ENCODE data around the gene HSPA1L.
"Not testable (repeated sequence)": the region's sequence is repeated elsewhere in the genome, so short reads cannot be mapped to it uniquely, and the experiment has no call there.

Gene HSPA1L

DNA sequence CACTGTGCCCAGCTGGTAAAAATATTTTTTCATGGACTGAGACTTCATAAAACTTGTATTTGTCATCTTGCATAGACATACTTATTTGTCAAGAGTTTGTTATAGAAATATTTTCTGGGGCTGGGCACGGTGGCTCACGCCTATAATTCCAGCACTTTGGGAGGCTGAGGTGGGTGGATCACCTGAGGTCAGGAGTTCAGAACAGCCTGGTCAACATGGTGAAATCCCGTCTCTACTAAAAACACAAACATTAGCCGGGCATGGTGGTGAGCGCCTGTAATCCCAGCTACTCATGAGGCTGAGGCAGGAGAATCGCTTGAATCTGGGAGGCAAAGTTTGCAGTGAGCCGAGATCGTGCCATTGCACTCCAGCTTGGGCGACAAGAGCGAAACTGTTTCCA lies 6.5 kb downstream of the HSPA1L start:
- not testable (repeated sequence) for H3K4me3 Mint-ChIP-seq, H3K27me3 Mint-ChIP-seq, DNase-seq, H3K9me3 Mint-ChIP-seq, H3K27ac Mint-ChIP-seq
- Mint-ChIP-seq H3K36me3 (ENCODE audit: low read depth) (peaks cover 39% of the 10 kb centered on the region), H3K4me1 (ENCODE audit: low read depth) (peaks cover 44% of the 10 kb centered on the region)

- Mint-ChIP-seq H3K27me3 (no peaks in the 10 kb centered on the region), H3K36me3 (ENCODE audit: low read depth) (peaks cover 54% of the 10 kb centered on the region)
Measured at GRCh38 chr6:31806470-31807272, 8.4 kb downstream of the HSPA1L start, which contains the start of gene LSM2. TSS of gene LSM2 (minus strand) at chr6:31806966. CDS start at chr6:31806757, 209 bp downstream.

GRCh38 chr6:31805939-31806469 lies 9.1 kb downstream of the HSPA1L start:
- Mint-ChIP-seq H3K36me3 (ENCODE audit: low read depth) (peaks cover 56% of the 10 kb centered on the region), H3K4me3 (peak overlapping the region; percentile 93), H3K27me3 (no peaks in the 10 kb centered on the region), H3K9me3 (no peaks in the 10 kb centered on the region), H3K4me1 (ENCODE audit: low read depth) (peaks cover 29% of the 10 kb centered on the region), H3K27ac (peak overlapping the region; percentile 98)
- no peak for DNase-seq

More at GRCh38 chr6:31806470-31807272, 8.4 kb downstream of the HSPA1L start, which contains the start of gene LSM2:
- H3K27ac Mint-ChIP-seq: peak within 1 kb of the TSS; percentile 98
- H3K9me3 Mint-ChIP-seq: no peaks in the 10 kb centered on the region
- peaks cover 32% of the 10 kb centered on the region for H3K4me1 Mint-ChIP-seq (ENCODE audit: low read depth)
- peak within 1 kb of the TSS; percentile 93 for H3K4me3 Mint-ChIP-seq
- peak; percentile 96 for DNase-seq

- DNase-seq, H3K4me3 Mint-ChIP-seq, H3K27me3 Mint-ChIP-seq, H3K9me3 Mint-ChIP-seq, H3K27ac Mint-ChIP-seq: not testable (repeated sequence)
- peaks cover 80% of the 10 kb centered on the region for H3K36me3 Mint-ChIP-seq (ENCODE audit: low read depth)
- peaks cover 44% of the 10 kb centered on the region for H3K4me1 Mint-ChIP-seq (ENCODE audit: low read depth)
Measured at GRCh38 chr6:31801031-31801927, 13.8 kb downstream of the HSPA1L start.

- H3K27me3 Mint-ChIP-seq: no peaks in the 10 kb centered on the region
- no peak overlapping the region for H3K4me3 Mint-ChIP-seq
- H3K4me1 Mint-ChIP-seq (ENCODE audit: low read depth): peaks cover 37% of the 10 kb centered on the region
- no peak overlapping the region for H3K27ac Mint-ChIP-seq
- no peaks in the 10 kb centered on the region for H3K9me3 Mint-ChIP-seq
- no peak for DNase-seq
- peaks cover 72% of the 10 kb centered on the region for H3K36me3 Mint-ChIP-seq (ENCODE audit: low read depth)
Measured at GRCh38 chr6:31799781-31800180, 15.3 kb downstream of the HSPA1L start.

DNA sequence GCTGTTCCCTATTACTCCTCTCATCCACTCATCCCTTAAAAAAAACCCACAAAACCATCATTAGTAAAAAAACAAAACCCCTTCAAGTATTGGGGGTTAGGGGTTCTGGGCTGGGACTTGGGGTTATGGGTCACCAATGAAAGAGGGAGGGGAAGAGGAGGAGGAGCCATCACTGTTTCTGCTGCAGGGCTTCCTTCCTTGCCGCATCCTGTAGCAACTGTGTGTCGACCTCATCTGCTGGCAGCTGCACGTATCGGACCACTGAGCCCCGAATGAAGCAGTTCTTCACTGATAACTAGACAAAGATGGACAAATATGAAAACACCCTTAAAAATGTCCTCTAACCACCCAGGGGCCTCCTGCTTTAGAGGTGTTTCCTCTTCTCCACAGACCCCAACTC lies 17.5 kb downstream of the HSPA1L start:
- H3K36me3 Mint-ChIP-seq (ENCODE audit: low read depth): peaks cover 71% of the 10 kb centered on the region
- no peak overlapping the region for H3K4me3 Mint-ChIP-seq
- H3K9me3 Mint-ChIP-seq: no peaks in the 10 kb centered on the region
- no peak for DNase-seq
- H3K27me3 Mint-ChIP-seq: no peaks in the 10 kb centered on the region
- peaks cover 41% of the 10 kb centered on the region for H3K4me1 Mint-ChIP-seq (ENCODE audit: low read depth)
- peak overlapping the region; percentile 92 for H3K27ac Mint-ChIP-seq

GRCh38 chr6:31796993-31797385 lies 18.1 kb downstream of the HSPA1L start:
- H3K36me3 Mint-ChIP-seq (ENCODE audit: low read depth): peaks cover 73% of the 10 kb centered on the region
- H3K27ac Mint-ChIP-seq: peak overlapping the region; percentile 92
- no peak for DNase-seq
- no peak overlapping the region for H3K4me3 Mint-ChIP-seq
- no peaks in the 10 kb centered on the region for H3K27me3 Mint-ChIP-seq
- H3K9me3 Mint-ChIP-seq: no peaks in the 10 kb centered on the region
- H3K4me1 Mint-ChIP-seq (ENCODE audit: low read depth): peaks cover 47% of the 10 kb centered on the region

DNA sequence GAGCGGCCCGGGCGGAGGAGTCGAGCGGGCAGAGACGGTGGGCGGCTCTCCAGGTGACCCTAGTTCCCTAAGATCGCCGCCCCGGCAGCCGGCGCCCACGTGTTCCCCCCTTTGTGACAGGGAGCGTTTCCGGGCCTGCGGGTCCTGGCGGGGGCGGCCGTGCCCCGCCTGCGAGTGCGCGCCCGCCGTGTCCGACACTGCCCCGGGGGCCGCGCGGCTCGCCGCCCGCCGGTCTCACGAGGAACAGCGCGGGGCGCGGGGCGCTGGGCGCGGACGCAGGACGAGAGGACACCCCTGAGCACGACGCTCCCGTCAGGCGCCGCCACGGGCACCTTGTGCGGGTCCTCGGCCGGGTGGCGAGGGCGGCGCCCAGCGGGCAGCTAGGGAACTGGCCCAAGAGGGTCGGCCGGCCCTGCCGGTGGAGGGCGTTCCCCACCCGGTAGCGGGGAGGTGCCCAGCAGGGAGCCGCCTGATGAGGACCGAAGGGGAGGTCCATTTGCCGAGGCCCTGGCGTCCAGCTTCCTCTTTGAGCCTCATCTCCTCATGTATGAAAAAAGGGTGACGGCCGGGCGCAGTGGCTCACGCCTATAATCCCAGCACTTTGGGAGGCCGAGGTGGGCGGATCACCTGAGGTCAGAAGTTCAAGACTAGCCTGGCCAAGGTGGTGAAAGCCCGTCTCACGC lies 19.3 kb downstream of the HSPA1L start, which contains the start of gene VARS1:
TSS of gene VARS1 (minus strand) at position 137 of the 683 bp plus-strand sequence. CDS start 535 bp downstream, outside the sequence.
- peaks cover 74% of the 10 kb centered on the region for H3K36me3 Mint-ChIP-seq (ENCODE audit: low read depth)
- DNase-seq: peak; percentile 92
- H3K27ac Mint-ChIP-seq: peak within 1 kb of the TSS; percentile 99
- H3K4me1 Mint-ChIP-seq (ENCODE audit: low read depth): peaks cover 51% of the 10 kb centered on the region
- H3K27me3 Mint-ChIP-seq: no peaks in the 10 kb centered on the region
- H3K4me3 Mint-ChIP-seq: peak within 1 kb of the TSS; percentile 95
- no peaks in the 10 kb centered on the region for H3K9me3 Mint-ChIP-seq

DNA sequence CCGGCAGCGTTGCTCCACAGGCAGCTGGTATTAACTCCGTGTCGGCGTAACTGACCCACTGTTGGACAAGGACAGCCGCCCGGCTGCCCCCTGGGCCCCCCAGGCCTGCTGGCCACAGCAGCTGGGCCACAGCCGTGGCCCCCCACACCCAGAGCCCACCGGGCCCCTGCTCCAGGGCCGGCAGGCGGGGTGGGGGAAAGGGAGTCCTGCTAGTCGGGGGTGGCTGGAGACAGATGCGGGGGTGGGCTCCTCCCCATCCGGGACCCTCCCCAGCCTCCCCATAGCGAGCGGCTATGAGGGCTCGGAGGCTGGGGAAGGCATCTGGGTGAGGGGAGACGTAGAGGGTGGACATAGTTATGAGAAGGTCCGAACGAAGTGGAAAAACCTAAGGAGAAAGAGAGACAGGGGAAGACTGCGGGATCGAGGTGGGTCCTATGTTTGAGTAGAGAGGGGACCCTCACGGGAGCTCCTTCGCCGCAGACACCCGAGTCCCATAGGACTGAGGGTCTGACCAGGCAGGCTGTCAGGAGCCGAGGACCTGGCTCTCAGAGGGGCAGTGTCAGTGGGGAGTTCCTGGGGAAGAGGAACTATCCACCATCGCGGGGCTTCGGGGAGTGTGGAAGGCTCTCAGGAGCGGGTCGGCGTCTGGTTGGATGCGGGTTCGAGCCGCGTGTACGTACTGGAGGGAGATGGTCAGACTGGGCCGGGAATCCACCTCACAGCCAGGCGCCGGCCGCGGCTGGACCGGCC lies 20.0 kb downstream of the HSPA1L start:
- no peak for DNase-seq
- Mint-ChIP-seq H3K27me3 (no peaks in the 10 kb centered on the region), H3K4me3 (peak overlapping the region; percentile 95), H3K9me3 (no peaks in the 10 kb centered on the region), H3K27ac (peak overlapping the region; percentile 99), H3K4me1 (ENCODE audit: low read depth) (peaks cover 54% of the 10 kb centered on the region), H3K36me3 (ENCODE audit: low read depth) (peaks cover 77% of the 10 kb centered on the region)

GRCh38 chr6:31794294-31794865 lies 20.7 kb downstream of the HSPA1L start:
- H3K4me1 Mint-ChIP-seq (ENCODE audit: low read depth): peaks cover 57% of the 10 kb centered on the region
- H3K4me3 Mint-ChIP-seq: peak overlapping the region; percentile 95
- H3K36me3 Mint-ChIP-seq (ENCODE audit: low read depth): peaks cover 76% of the 10 kb centered on the region
- no peak for DNase-seq
- no peaks in the 10 kb centered on the region for H3K27me3 Mint-ChIP-seq
- H3K9me3 Mint-ChIP-seq: no peaks in the 10 kb centered on the region
- H3K27ac Mint-ChIP-seq: peak overlapping the region; percentile 99

GRCh38 chr6:31793927-31794245 lies 21.2 kb downstream of the HSPA1L start:
- Mint-ChIP-seq H3K27ac (peak overlapping the region; percentile 99), H3K4me3 (peak overlapping the region; percentile 95), H3K4me1 (ENCODE audit: low read depth) (peaks cover 54% of the 10 kb centered on the region), H3K36me3 (ENCODE audit: low read depth) (peaks cover 76% of the 10 kb centered on the region)
- not testable (repeated sequence) for H3K9me3 Mint-ChIP-seq, H3K27me3 Mint-ChIP-seq, DNase-seq

GRCh38 chr6:31792761-31793171 lies 22.3 kb downstream of the HSPA1L start:
- Mint-ChIP-seq H3K27me3 (no peaks in the 10 kb centered on the region), H3K27ac (peak overlapping the region; percentile 72), H3K4me3 (peak overlapping the region; percentile 95), H3K36me3 (ENCODE audit: low read depth) (peaks cover 76% of the 10 kb centered on the region), H3K4me1 (ENCODE audit: low read depth) (peaks cover 47% of the 10 kb centered on the region), H3K9me3 (no peaks in the 10 kb centered on the region)
- no peak for DNase-seq

GRCh38 chr6:31792090-31792374 lies 23.1 kb downstream of the HSPA1L start:
- H3K27ac Mint-ChIP-seq: peak overlapping the region; percentile 60
- no peak overlapping the region for H3K4me3 Mint-ChIP-seq

More at GRCh38 chr6:31792090-31792374, 23.1 kb downstream of the HSPA1L start:
- no peaks in the 10 kb centered on the region for H3K27me3 Mint-ChIP-seq
- H3K36me3 Mint-ChIP-seq (ENCODE audit: low read depth): peaks cover 74% of the 10 kb centered on the region
- no peak for DNase-seq
- peaks cover 41% of the 10 kb centered on the region for H3K4me1 Mint-ChIP-seq (ENCODE audit: low read depth)
- no peaks in the 10 kb centered on the region for H3K9me3 Mint-ChIP-seq

Measured in activated T-cell treated with anti-CD3 and anti-CD28 coated beads, Interleukin-2, amount 50 U/mL, for 24 hours (primary cell).